BE2C (cell line): Measurements from ENCODE around the gene PPARA.
"Not testable (repeated sequence)": the region's sequence is repeated elsewhere in the genome, so short reads cannot be mapped to it uniquely, and the experiment has no call there.

Experiments
- DNase-seq: peaks from one replicate; pipeline ENCODE4 v3.0.0-alpha.2; 2020
- H3K27me3 ChIP-seq: fragments of 250-450 bp; sonication (Bioruptor Pico); 2 replicates; pipeline ENCODE4 v1.5.1; 2020; ENCODE audit warnings: mild to moderate bottlenecking
- H3K36me3 ChIP-seq: fragments of 250-450 bp; sonication (Bioruptor Pico); 2 replicates; pipeline ENCODE4 v1.5.1; 2020; ENCODE audit warnings: mild to moderate bottlenecking
- H3K4me1 ChIP-seq: fragments of 250-450 bp; sonication (Bioruptor Pico); 2 replicates; pipeline ENCODE4 v1.5.1; 2020
- H3K4me3 ChIP-seq: 2 replicates; pipeline ENCODE4 v1.5.1; 2011; ENCODE audit warnings: low read depth, low read length
- H3K9me3 ChIP-seq: fragments of 250-450 bp; sonication (Bioruptor Pico); 2 replicates; pipeline ENCODE4 v1.5.1; 2020
- CTCF ChIP-seq: IDR thresholded peaks from 2 replicates; pipeline ENCODE4 v1.5.1; 2012; ENCODE audit warnings: mild to moderate bottlenecking, low read depth, low read length

PPARA gene

GRCh38 chr22:46128606-46129005 lies 21.7 kb upstream of the PPARA start:
- H3K36me3 ChIP-seq, result no peaks in the 10 kb centered on the region
- no peak for TF ChIP-seq CTCF
- DNase-seq, result no peak
- no peaks in the 10 kb centered on the region for H3K9me3 ChIP-seq
- H3K4me1 ChIP-seq, result no peaks in the 10 kb centered on the region
- no peaks in the 10 kb centered on the region for H3K27me3 ChIP-seq
- H3K4me3 ChIP-seq, result no peak overlapping the region

DNA sequence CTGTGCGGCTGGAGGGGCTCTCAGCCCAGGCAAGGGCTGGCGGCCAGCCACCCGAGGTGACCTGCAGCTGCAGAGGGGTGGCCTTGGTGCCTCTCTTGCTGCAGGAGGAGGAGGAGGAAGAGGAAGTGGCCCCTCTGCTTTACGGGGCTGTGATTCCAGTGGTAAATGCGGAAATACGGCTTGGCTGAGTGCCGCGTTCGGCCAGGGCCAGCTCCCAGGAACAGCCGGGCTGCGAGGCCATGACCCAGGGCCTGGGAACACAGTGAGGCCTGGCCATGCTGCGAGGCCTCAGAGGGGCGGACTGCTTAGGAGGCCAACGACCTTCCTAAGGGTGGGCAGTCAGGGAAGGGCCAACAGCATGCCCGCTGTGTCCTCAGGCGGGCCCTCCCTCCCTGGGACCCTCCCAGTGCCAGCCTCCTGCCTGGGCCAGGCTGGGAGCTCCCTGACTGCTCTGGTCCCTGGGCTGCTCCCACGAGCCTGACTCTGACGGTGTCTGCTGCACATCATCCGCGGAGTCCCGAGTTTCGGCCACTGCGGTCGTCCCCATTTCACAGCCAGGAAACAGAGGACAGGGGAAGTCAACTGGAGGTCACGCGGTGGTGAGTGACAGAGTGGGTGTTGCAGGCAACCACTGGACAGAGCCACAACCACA lies 20.8 kb upstream of the PPARA start:
- H3K4me3 ChIP-seq, result no peak overlapping the region

GRCh38 chr22:46131151-46131587 lies 19.2 kb upstream of the PPARA start:
- TF ChIP-seq CTCF, result peak; percentile 48
- Histone ChIP-seq H3K9me3 (no peaks in the 10 kb centered on the region), H3K4me1 (no peaks in the 10 kb centered on the region), H3K36me3 (no peaks in the 10 kb centered on the region), H3K27me3 (no peaks in the 10 kb centered on the region), H3K4me3 (no peak overlapping the region)
- DNase-seq, result no peak

More for the DNA sequence above, 20.8 kb upstream of the PPARA start:
- Histone ChIP-seq H3K27me3 (no peaks in the 10 kb centered on the region), H3K9me3 (no peaks in the 10 kb centered on the region), H3K36me3 (no peaks in the 10 kb centered on the region), H3K4me1 (no peaks in the 10 kb centered on the region)
- no peak for DNase-seq
- no peak for TF ChIP-seq CTCF

DNA sequence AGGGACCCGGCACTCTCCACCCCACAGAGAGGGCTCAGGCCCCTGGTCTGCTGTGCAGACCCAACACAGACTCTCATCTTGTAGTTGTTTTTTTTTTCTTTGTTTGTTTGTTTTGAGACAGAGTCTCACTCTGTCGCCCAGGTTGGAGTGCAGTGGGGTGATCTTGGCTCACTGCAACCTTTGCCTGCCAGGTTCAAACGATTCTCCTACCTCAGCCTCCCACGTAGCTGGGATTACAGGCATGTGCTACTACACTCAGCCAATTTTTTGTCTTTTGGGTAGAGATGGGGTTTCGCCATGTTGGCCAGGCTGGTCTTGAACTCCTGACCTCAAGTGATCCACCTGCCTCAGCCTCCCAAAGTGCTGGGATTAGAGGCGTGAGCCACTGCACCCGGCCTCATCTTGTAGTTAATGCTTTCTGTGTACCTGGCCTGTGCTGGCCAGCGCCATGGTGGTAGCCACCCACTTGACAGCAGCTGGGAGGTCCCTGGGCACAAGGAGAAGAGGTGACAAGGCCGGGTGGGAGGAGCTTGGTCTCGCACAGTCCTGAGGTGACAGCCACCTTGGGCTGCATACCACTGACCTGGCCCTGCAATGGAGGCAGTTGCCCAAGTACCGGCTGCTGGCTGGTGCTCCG lies 18.0 kb upstream of the PPARA start:
- H3K36me3 ChIP-seq, H3K9me3 ChIP-seq, H3K27me3 ChIP-seq, H3K4me3 ChIP-seq, DNase-seq, H3K4me1 ChIP-seq: not testable (repeated sequence)

DNA sequence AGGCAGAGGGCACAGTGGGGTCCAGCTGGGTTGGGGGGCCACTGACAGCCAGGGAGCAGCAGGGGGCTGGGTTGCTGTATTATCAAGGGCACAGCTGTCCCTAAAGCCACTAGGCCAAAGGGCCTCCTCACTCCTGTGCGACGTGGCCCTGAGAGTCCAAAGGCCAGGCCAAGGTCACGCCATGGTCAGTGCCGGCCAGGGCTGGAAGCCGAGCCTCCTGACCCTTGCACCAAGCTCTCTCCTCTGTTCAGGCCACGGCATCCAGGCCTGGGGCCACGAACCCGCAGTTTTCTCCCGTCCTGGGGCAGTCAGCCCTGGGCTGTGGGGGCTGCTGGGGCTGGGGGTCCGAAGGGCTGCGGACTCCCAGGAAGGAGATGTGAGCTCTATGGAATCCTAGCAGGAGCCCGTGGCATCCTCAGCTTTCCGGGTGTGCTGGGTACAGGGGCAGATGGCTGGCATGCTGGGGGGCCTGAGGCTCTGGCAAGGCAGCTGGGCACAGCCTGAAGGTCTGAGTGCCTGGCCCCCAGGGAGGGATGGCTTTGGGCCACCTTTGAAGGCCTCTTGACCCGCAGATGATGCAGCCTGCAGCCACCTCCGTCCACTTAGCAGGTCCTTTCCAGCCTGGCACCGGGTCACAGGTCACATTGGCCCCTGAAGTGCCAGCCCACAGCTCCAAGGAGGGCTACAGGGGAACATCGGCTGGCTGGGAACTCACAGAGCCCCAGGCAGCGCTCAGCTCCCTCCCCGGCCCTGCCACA lies 17.3 kb upstream of the PPARA start:
- H3K4me3 ChIP-seq, result no peak overlapping the region
- no peaks in the 10 kb centered on the region for H3K9me3 ChIP-seq
- TF ChIP-seq CTCF, result no peak
- H3K36me3 ChIP-seq, result no peaks in the 10 kb centered on the region
- H3K4me1 ChIP-seq, result no peaks in the 10 kb centered on the region
- no peaks in the 10 kb centered on the region for H3K27me3 ChIP-seq
- DNase-seq, result no peak

GRCh38 chr22:46133588-46133855 lies 16.8 kb upstream of the PPARA start:
- DNase-seq, result no peak
- Histone ChIP-seq H3K4me3 (no peak overlapping the region), H3K36me3 (no peaks in the 10 kb centered on the region), H3K9me3 (no peaks in the 10 kb centered on the region), H3K27me3 (no peaks in the 10 kb centered on the region), H3K4me1 (no peaks in the 10 kb centered on the region)
- TF ChIP-seq CTCF, result no peak
